OCI-LY7 (cell line): Measurements from ENCODE around the gene PKNOX1. TPM values are rescaled to one million over a fixed set of nuclear protein-coding genes. Genes with fewer than 3 reads are reported as not detected.
A peak's percentile ranks its signal among the peaks of the same experiment; 100 is the strongest.

ENCODE experiments used
- BruUV-seq: library from RNA; stranded (reverse); fragments of 400-500 nt; replicated peaks from 2 replicates; lab custom pipeline; 2021; lab: Mats Ljungman, UMichigan
- CTCF ChIA-PET: fragments of 300-600 bp; sonication (Branson Sonifier 250); formaldehyde crosslinking; loops from one replicate; lab custom pipeline; 2022; ENCODE audit warnings: antibody characterized with exemption; ENCODE audit not compliant: unreplicated experiment; lab: Charles Lee
- POLR2A ChIA-PET: fragments of 300-600 bp; sonication (Branson Sonifier 250); formaldehyde crosslinking; loops from one replicate; lab custom pipeline; 2022; ENCODE audit warnings: antibody characterized with exemption; lab: Charles Lee
- DNase-seq: peaks from one replicate; pipeline ENCODE4 v3.0.0-alpha.2; 2015; ENCODE audit warnings: low spot score
- H2AFZ ChIP-seq: fragments of 200-600 bp; sonication (generic), shearing (Covaris generic); 2 replicates; pipeline ENCODE4 v1.6.1; 2014; ENCODE audit warnings: mild to moderate bottlenecking, antibody characterized with exemption, low read length, moderate library complexity
- H3K27ac ChIP-seq: fragments of 200-600 bp; sonication (generic); 2 replicates; pipeline ENCODE4 v1.5.1; 2014; ENCODE audit warnings: mixed run types, low read depth, mild to moderate bottlenecking, moderate library complexity, low read length, inconsistent platforms; ENCODE audit not compliant: poor library complexity, severe bottlenecking
- H3K36me3 ChIP-seq: fragments of 200-600 bp; sonication (generic); 2 replicates; pipeline ENCODE4 v1.6.1; 2014; ENCODE audit warnings: mild to moderate bottlenecking, antibody characterized with exemption, low read length, moderate library complexity, mixed read lengths; ENCODE audit not compliant: insufficient read depth
- H3K4me1 ChIP-seq: fragments of 200-600 bp; sonication (generic); 2 replicates; pipeline ENCODE4 v1.5.1; 2014; ENCODE audit warnings: mild to moderate bottlenecking, low read length; ENCODE audit not compliant: insufficient read depth, poor library complexity, severe bottlenecking
- H3K4me2 ChIP-seq: fragments of 200-600 bp; sonication (generic); 2 replicates; pipeline ENCODE4 v1.6.1; 2014; ENCODE audit warnings: mild to moderate bottlenecking, low read length
- H3K4me3 ChIP-seq: fragments of 200-600 bp; sonication (generic); 2 replicates; pipeline ENCODE4 v1.5.1; 2014; ENCODE audit warnings: mild to moderate bottlenecking, low read depth, low read length; ENCODE audit not compliant: poor library complexity, severe bottlenecking
- H3K79me2 ChIP-seq: fragments of 200-600 bp; sonication (generic); 2 replicates; pipeline ENCODE4 v1.6.1; 2016; ENCODE audit warnings: low read depth, mild to moderate bottlenecking, low read length, moderate library complexity, mixed read lengths; ENCODE audit not compliant: insufficient read depth
- H3K9me2 ChIP-seq: fragments of 200-600 bp; sonication (generic); 2 replicates; pipeline ENCODE4 v1.6.1; 2016; ENCODE audit warnings: mild to moderate bottlenecking, low read length, mixed read lengths; ENCODE audit not compliant: insufficient read depth
- H3K9me3 ChIP-seq: fragments of 200-600 bp; sonication (generic); 2 replicates; pipeline ENCODE4 v1.6.1; 2014; ENCODE audit warnings: mild to moderate bottlenecking, mixed run types, low read length, mixed read lengths
- H4K20me1 ChIP-seq: fragments of 200-600 bp; sonication (generic); 2 replicates; pipeline ENCODE4 v1.6.1; 2014; ENCODE audit warnings: mild to moderate bottlenecking, antibody characterized with exemption, low read length, moderate library complexity, mixed read lengths; ENCODE audit not compliant: insufficient read depth
- EZH2phosphoT487 ChIP-seq: fragments of 200-600 bp; sonication (generic); IDR thresholded peaks from 2 replicates; pipeline ENCODE4 v1.6.1; 2018; ENCODE audit warnings: low read depth, borderline replicate concordance, mild to moderate bottlenecking, mixed run types, antibody characterized with exemption, low read length, moderate library complexity, mixed read lengths
- intact Hi-C: fragments of 100-400 bp; cut with micrococcal nuclease; formaldehyde crosslinking; loops from one replicate; pipeline ENCODE4 v1.10.0; 2022; ENCODE audit not compliant: unreplicated experiment
- total RNA-seq, 2 experiments: library from RNA; depleted of rRNA in 1 of 2; stranded (reverse); fragments of >200 nt in 1 of 2; shearing (Covaris generic) in 1 of 2; gene quantifications; 2 replicates each; pipeline ENCODE4 v1.2.3, GENCODE V29; 2014 to 2022
- TF ChIP-seq, protein P1 (sequence below): fragments of 200-600 bp; sonication (generic); conservative IDR thresholded peaks from 2 replicates; pipeline ENCODE4 v1.5.1; 2014; ENCODE audit warnings: mild to moderate bottlenecking, antibody characterized with exemption, low read length, moderate library complexity, mixed read lengths

Gene PKNOX1
- total RNA-seq, 2 experiments from 2014 or later = 23.7 to 32.9 TPM

DNA sequence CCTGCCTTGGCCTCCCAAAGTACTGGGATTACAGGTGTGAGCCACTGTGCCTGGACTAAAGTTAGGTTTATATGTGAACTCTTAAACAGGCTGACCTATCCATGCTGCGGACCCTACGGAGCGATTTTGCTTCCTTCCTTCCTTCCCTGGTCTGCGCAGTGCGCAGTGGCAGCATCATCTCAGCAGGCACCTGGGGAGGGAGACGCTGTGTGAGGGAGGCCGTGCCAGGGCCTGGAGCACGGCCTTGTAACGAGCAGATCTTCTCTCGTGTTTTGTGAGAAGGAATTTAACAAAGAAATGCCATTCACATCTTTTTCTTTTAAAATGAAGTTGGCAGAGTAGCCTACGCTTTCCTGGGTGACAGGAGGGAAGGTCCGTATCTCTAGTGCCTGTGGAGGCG lies 45.8 kb downstream of the PKNOX1 start:
- Histone ChIP-seq H3K27ac (peak overlapping the region; percentile 78), H3K79me2 (no peaks in the 10 kb centered on the region), H3K9me2 (no peaks in the 10 kb centered on the region), H3K36me3 (peaks cover 53% of the 10 kb centered on the region), H3K9me3 (no peaks in the 10 kb centered on the region), H3K4me2 (peak overlapping the region; percentile 61), H3K4me1 (peaks cover 40% of the 10 kb centered on the region), H3K4me3 (peak overlapping the region; percentile 22), H2AFZ (peak overlapping the region; percentile 6; the same call in 1 of the 2 replicates), H4K20me1 (no peaks in the 10 kb centered on the region)
- DNase-seq = no peak
- BruUV-seq = no TSS peak
- intact Hi-C loops = no loop called here
- CTCF ChIA-PET = no interaction called here
- TF ChIP-seq EZH2phosphoT487 = no peak
- TF ChIP-seq, protein P1, sequence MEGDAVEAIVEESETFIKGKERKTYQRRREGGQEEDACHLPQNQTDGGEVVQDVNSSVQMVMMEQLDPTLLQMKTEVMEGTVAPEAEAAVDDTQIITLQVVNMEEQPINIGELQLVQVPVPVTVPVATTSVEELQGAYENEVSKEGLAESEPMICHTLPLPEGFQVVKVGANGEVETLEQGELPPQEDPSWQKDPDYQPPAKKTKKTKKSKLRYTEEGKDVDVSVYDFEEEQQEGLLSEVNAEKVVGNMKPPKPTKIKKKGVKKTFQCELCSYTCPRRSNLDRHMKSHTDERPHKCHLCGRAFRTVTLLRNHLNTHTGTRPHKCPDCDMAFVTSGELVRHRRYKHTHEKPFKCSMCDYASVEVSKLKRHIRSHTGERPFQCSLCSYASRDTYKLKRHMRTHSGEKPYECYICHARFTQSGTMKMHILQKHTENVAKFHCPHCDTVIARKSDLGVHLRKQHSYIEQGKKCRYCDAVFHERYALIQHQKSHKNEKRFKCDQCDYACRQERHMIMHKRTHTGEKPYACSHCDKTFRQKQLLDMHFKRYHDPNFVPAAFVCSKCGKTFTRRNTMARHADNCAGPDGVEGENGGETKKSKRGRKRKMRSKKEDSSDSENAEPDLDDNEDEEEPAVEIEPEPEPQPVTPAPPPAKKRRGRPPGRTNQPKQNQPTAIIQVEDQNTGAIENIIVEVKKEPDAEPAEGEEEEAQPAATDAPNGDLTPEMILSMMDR = no peak
- POLR2A ChIA-PET = no interaction called here

DNA sequence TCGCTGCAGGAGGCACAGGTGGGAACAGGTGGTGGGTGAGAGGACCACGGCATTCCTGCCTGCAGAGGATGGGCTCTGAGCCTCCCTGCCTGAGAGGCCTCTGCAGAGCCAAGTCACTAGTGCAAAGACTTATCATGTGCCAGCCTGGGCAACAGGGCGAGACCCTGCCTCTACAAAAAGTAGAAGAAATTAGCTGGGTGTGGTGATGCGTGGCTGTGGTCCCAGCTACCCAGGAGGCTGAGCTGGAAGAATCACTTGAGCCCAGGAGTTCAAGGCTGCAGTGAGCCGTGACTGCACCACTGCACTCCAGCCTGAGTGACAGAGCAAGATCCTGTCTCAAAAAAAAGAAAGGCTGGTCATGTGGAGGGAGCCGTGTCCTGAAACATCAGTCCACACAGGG lies 46.4 kb downstream of the PKNOX1 start:
- H3K9me3 ChIP-seq = no peaks in the 10 kb centered on the region
- intact Hi-C loops = no loop called here
- no peaks in the 10 kb centered on the region for H3K79me2 ChIP-seq
- H3K27ac ChIP-seq = peak overlapping the region; percentile 78
- H2AFZ ChIP-seq = peak overlapping the region; percentile 53; the same call in 1 of the 2 replicates
- TF ChIP-seq, protein P1 = no peak
- TF ChIP-seq EZH2phosphoT487 = no peak
- no peaks in the 10 kb centered on the region for H3K9me2 ChIP-seq
- H3K4me1 ChIP-seq = peaks cover 34% of the 10 kb centered on the region
- POLR2A ChIA-PET = no interaction called here
- peak overlapping the region; percentile 22 for H3K4me3 ChIP-seq
- peak; percentile 48 for DNase-seq
- CTCF ChIA-PET = no interaction called here
- BruUV-seq = no TSS peak
- peaks cover 56% of the 10 kb centered on the region for H3K36me3 ChIP-seq
- no peaks in the 10 kb centered on the region for H4K20me1 ChIP-seq
- peak overlapping the region; percentile 61 for H3K4me2 ChIP-seq

DNA sequence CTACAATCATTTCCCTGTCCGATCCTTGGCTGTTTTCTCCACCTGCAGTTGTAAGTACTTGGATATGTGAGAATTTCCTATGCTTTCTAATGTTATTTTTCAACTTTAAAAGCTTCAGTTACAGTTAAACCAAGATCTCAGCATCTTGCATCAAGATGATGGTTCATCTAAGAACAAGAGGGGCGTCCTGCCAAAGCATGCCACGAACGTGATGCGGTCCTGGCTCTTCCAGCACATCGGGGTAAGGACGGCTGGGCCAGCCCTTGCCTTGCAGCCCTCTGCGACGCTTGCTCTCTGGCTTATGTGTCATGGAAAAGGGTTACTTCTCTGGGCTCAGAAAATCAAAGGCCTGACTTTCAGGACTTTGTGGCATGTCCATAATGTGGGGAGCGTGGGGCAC lies 46.8 kb downstream of the PKNOX1 start:
- POLR2A ChIA-PET = no interaction called here

More for the DNA sequence above, 46.8 kb downstream of the PKNOX1 start:
- CTCF ChIA-PET = no interaction called here
- peak overlapping the region; percentile 61; the same call in 1 of the 2 replicates for H3K4me2 ChIP-seq
- H3K9me2 ChIP-seq = no peaks in the 10 kb centered on the region
- peaks cover 55% of the 10 kb centered on the region for H3K36me3 ChIP-seq
- H3K4me3 ChIP-seq = no peak overlapping the region
- DNase-seq = no peak
- H4K20me1 ChIP-seq = no peaks in the 10 kb centered on the region
- peak overlapping the region; percentile 78 for H3K27ac ChIP-seq
- H3K79me2 ChIP-seq = no peaks in the 10 kb centered on the region
- H3K9me3 ChIP-seq = no peaks in the 10 kb centered on the region
- TF ChIP-seq, protein P1 = no peak
- no peak for TF ChIP-seq EZH2phosphoT487
- H2AFZ ChIP-seq = no peak overlapping the region
- BruUV-seq = no TSS peak
- intact Hi-C loops = no loop called here
- peaks cover 30% of the 10 kb centered on the region for H3K4me1 ChIP-seq
